ENCODE data around the gene ITGB4. TPM values are rescaled to one million over a fixed set of nuclear protein-coding genes. Genes with fewer than 3 reads are reported as not detected.

ITGB4 gene
- total and polyA plus RNA-seq, 9 of the 15 experiments (the other 6 are each of a cell fraction or from before 2014, with no cell fraction given), result 0.05 to 2.8 (median 0.76) TPM; not detected in 3

- TF ChIP-seq UBTF (IDR thresholded peaks at IDR 0.05; ENCODE audit: borderline replicate concordance in 1 of 2, low read depth in 2 of 2, low read length in 2 of 2) (no peak), ZBTB5 (IDR thresholded peaks at IDR 0.05) (no peak; the same call in 1 of the 2 replicates), STAT5B (CRISPR knock-in tag; IDR thresholded peaks at IDR 0.05) (no peak), ZNF274 (IDR thresholded peaks at IDR 0.05; ENCODE audit: borderline replicate concordance, low read depth, low read length) (no peak), PTRF (tag; IDR thresholded peaks at IDR 0.05) (no peak), HOMEZ (CRISPR knock-in tag; IDR thresholded peaks at IDR 0.05) (no peak), TCF7L2 (IDR thresholded peaks at IDR 0.05; ENCODE audit: low read depth, low read length) (no peak), NR4A1 (CRISPR knock-in tag; IDR thresholded peaks at IDR 0.05) (0 out of 2 replicates have a peak, but pooled peaks have one; percentile 15), NR4A1 (tag; IDR thresholded peaks at IDR 0.05) (no peak), FOXJ2 (tag; IDR thresholded peaks at IDR 0.05) (no peak), SREBF1 (IDR thresholded peaks at IDR 0.05; ENCODE audit: borderline replicate concordance, low read depth, low read length) (no peak), ZNF76 (CRISPR knock-in tag; IDR thresholded peaks at IDR 0.05; ENCODE audit: borderline replicate concordance) (no peak), ZNF785 (CRISPR knock-in tag; IDR thresholded peaks at IDR 0.05) (no peak), E2F5 (CRISPR knock-in tag; IDR thresholded peaks at IDR 0.05) (no peak), ZNF134 (CRISPR knock-in tag; conservative IDR thresholded peaks at IDR 0.05) (no peak; the same call in 1 of the 2 replicates), ZBTB34 (CRISPR knock-in tag; IDR thresholded peaks at IDR 0.05) (no peak)
Observed at GRCh38 chr17:75776386-75777295, 55.4 kb downstream of the ITGB4 start (continued).

Measured in K562 (cell line).